Stimulated activated CD8-positive, alpha-beta memory T cell treated with anti-CD3 and anti-CD28 coated beads, Interleukin-4, amount 100 ng/mL, for 24 hours (primary cell): Measurements from ENCODE around the gene VSIG4.

Experiments
- DNase-seq: peaks from one replicate; pipeline ENCODE4 v3.0.0-alpha.2; 2020; ENCODE audit warnings: low read depth

VSIG4 gene

GRCh38 chrX:66008328-66008970 lies 31.4 kb downstream of the VSIG4 start:
- DNase-seq, result no peak

- no peak for DNase-seq
These were observed 32.0 kb downstream of the VSIG4 start for GRCh38 chrX:66007851-66008250.

- DNase-seq, result no peak
These were observed 33.9 kb downstream of the VSIG4 start for GRCh38 chrX:66005830-66006449.

GRCh38 chrX:66004928-66005829 lies 34.7 kb downstream of the VSIG4 start:
- no peak for DNase-seq

- DNase-seq, result no peak
These were observed 36.8 kb downstream of the VSIG4 start for GRCh38 chrX:66002824-66003680.

GRCh38 chrX:66001596-66001995 lies 38.3 kb downstream of the VSIG4 start:
- no peak for DNase-seq

- DNase-seq, result no peak
These were observed 39.1 kb downstream of the VSIG4 start for GRCh38 chrX:66000628-66001272.

GRCh38 chrX:66000178-66000577 lies 39.7 kb downstream of the VSIG4 start:
- DNase-seq, result no peak

- DNase-seq, result no peak
These were observed 40.2 kb downstream of the VSIG4 start for GRCh38 chrX:65999563-66000148.

GRCh38 chrX:65999029-65999562 lies 40.8 kb downstream of the VSIG4 start:
- DNase-seq, result no peak

GRCh38 chrX:65997978-65998717 lies 41.7 kb downstream of the VSIG4 start:
- DNase-seq, result no peak

- DNase-seq, result no peak
These were observed 45.1 kb downstream of the VSIG4 start for GRCh38 chrX:65994519-65995506.

- DNase-seq, result no peak
These were observed 45.9 kb downstream of the VSIG4 start for GRCh38 chrX:65993915-65994460.

- DNase-seq, result no peak
These were observed 46.5 kb downstream of the VSIG4 start for GRCh38 chrX:65993332-65993731.

- no peak for DNase-seq
These were observed 49.2 kb downstream of the VSIG4 start for GRCh38 chrX:65990702-65991101.

- DNase-seq, result no peak
These were observed 52.1 kb downstream of the VSIG4 start for GRCh38 chrX:65987811-65988210.

- DNase-seq, result peak; percentile 24
These were observed 53.8 kb downstream of the VSIG4 start for GRCh38 chrX:65985922-65986588.

GRCh38 chrX:65985211-65985610 lies 54.7 kb downstream of the VSIG4 start:
- DNase-seq, result no peak
